GM12878 (cell line): ENCODE measurements around the gene CDKN2AIPNL. TPM values are rescaled to one million over a fixed set of nuclear protein-coding genes. Genes with fewer than 3 reads are reported as not detected.

ENCODE experiments used
- ATAC-seq: fragments of 200-7000 bp; cut with Tn5 transposase; 3 replicates; pipeline ENCODE4 v1.9.1; 2020; ENCODE audit warnings: mild to moderate bottlenecking, moderate library complexity
- BruUV-seq: library from RNA; stranded (reverse); fragments of 400-500 nt; replicated peaks from 2 replicates; lab custom pipeline; 2021; lab: Mats Ljungman, UMichigan
- CTCF ChIA-PET: fragments of 300-600 bp; sonication (Branson Sonifier 250); formaldehyde crosslinking; extraction: SDS; loops from one replicate; lab custom pipeline; 2021; ENCODE audit warnings: inconsistent platforms; lab: Yijun Ruan, JAX
- POLR2A ChIA-PET: fragments of 350-600 bp; formaldehyde crosslinking; extraction: SDS; loops from one replicate; lab custom pipeline; 2021; ENCODE audit warnings: inconsistent platforms; lab: Charles Lee
- RAD21 ChIA-PET: fragments of 300-600 bp; sonication (Branson Sonifier 250); formaldehyde crosslinking; loops from one replicate; lab custom pipeline; 2023; ENCODE audit warnings: antibody characterized with exemption; ENCODE audit not compliant: unreplicated experiment; lab: Charles Lee
- SMC1A ChIA-PET: fragments of 300-600 bp; sonication (Branson Sonifier 250); formaldehyde crosslinking; loops from one replicate; lab custom pipeline; 2023; ENCODE audit not compliant: unreplicated experiment, uncharacterized antibody; lab: Charles Lee
- DNase-seq: peaks from one replicate; pipeline ENCODE4 v3.0.0-alpha.2; 2011; ENCODE audit warnings: low read depth, low spot score
- FAIRE-seq: peaks from 3 replicates; lab custom pipeline; 2011; peaks lifted over from hg19 to GRCh38; lab: Jason Lieb, UNC
- H2AFZ ChIP-seq: 2 replicates; pipeline ENCODE4 v1.6.0; 2011; ENCODE audit warnings: low read depth, low read length, control low read depth; ENCODE audit not compliant: control insufficient read depth
- H3K27ac ChIP-seq: 2 replicates; pipeline ENCODE4 v1.5.1; 2011; ENCODE audit warnings: control low read depth; ENCODE audit not compliant: control insufficient read depth, insufficient read depth
- H3K27me3 ChIP-seq, 2 experiments: replicated peaks in 1 of 2; 2 replicates each; pipeline versions ENCODE4 v1.6.0 to v1.6.1; 2011; ENCODE audit warnings: low read length in 1 of 2; ENCODE audit not compliant: control insufficient read depth in 2 of 2, insufficient read depth in 2 of 2
- H3K36me3 ChIP-seq, 2 experiments: 2 replicates each; pipeline ENCODE4 v1.5.1; 2011; ENCODE audit warnings: low read length in 1 of 2; ENCODE audit not compliant: control insufficient read depth in 2 of 2, insufficient read depth in 2 of 2
- H3K4me1 ChIP-seq: 2 replicates; pipeline ENCODE4 v1.6.1; 2011; ENCODE audit warnings: mild to moderate bottlenecking, low read length, moderate library complexity, mixed read lengths; ENCODE audit not compliant: control insufficient read depth, insufficient read depth
- H3K4me2 ChIP-seq: 2 replicates; pipeline ENCODE4 v1.6.0; 2011; ENCODE audit warnings: control low read depth; ENCODE audit not compliant: control insufficient read depth, insufficient read depth
- H3K4me3 ChIP-seq: fragments of 200-600 bp; sonication (generic); 2 replicates; pipeline ENCODE4 v1.5.1; 2016
- H3K79me2 ChIP-seq: 2 replicates; pipeline ENCODE4 v1.6.0; 2011; ENCODE audit warnings: low read length; ENCODE audit not compliant: control insufficient read depth, insufficient read depth
- H3K9ac ChIP-seq: 2 replicates; pipeline ENCODE4 v1.8.0; 2011; ENCODE audit warnings: low read length, control low read depth, mixed read lengths; ENCODE audit not compliant: control insufficient read depth, insufficient read depth
- H3K9me3 ChIP-seq: replicated peaks from 3 replicates; pipeline ENCODE4 v1.5.1; 2011; ENCODE audit warnings: mild to moderate bottlenecking, low read length; ENCODE audit not compliant: control insufficient read depth, insufficient read depth
- H4K20me1 ChIP-seq: 2 replicates; pipeline ENCODE4 v1.6.0; 2011; ENCODE audit not compliant: control insufficient read depth, insufficient read depth
- CBFB ChIP-seq: IDR thresholded peaks from 2 replicates; pipeline ENCODE4 v1.6.1; 2016; ENCODE audit warnings: antibody characterized with exemption, low read depth
- ESRRA ChIP-seq: IDR thresholded peaks from 2 replicates; pipeline ENCODE4 v1.6.1; 2012; ENCODE audit warnings: mild to moderate bottlenecking, low read length, improper control_type of control experiment
- MYB ChIP-seq: fragments of 150-350 bp; IDR thresholded peaks from 2 replicates; pipeline ENCODE4 v1.6.1; 2014; ENCODE audit warnings: mild to moderate bottlenecking, low read depth, low read length, borderline replicate concordance
- NR2F1 ChIP-seq: fragments of 450-650 bp; conservative IDR thresholded peaks from 2 replicates; pipeline ENCODE4 v1.6.1; 2017; ENCODE audit warnings: mild to moderate bottlenecking
- PML ChIP-seq: IDR thresholded peaks from 2 replicates; pipeline ENCODE4 v1.6.1; 2012; ENCODE audit warnings: low read length, inconsistent platforms
- POLR2A ChIP-seq: IDR thresholded peaks from 2 replicates; pipeline ENCODE4 v1.6.1; 2011; ENCODE audit warnings: low read depth, mild to moderate bottlenecking, low read length
- POLR2AphosphoS2 ChIP-seq: IDR thresholded peaks from 2 replicates; pipeline ENCODE4 v1.6.1; 2011; ENCODE audit warnings: low read depth, mild to moderate bottlenecking, low read length, improper control_type of control experiment, moderate library complexity
- POLR2AphosphoS5 ChIP-seq: IDR thresholded peaks from 2 replicates; pipeline ENCODE4 v1.6.1; 2011; ENCODE audit warnings: mild to moderate bottlenecking, low read length, inconsistent platforms
- POU2F2 ChIP-seq: IDR thresholded peaks from 3 replicates; pipeline ENCODE4 v1.6.1; 2011; ENCODE audit warnings: low read depth, mild to moderate bottlenecking, low read length, borderline replicate concordance
- SMAD5 ChIP-seq: IDR thresholded peaks from 2 replicates; pipeline ENCODE4 v1.6.1; 2016; ENCODE audit warnings: antibody characterized with exemption, low read depth
- ZBED1 ChIP-seq: IDR thresholded peaks from 2 replicates; pipeline ENCODE4 v1.6.1; 2016; ENCODE audit warnings: borderline replicate concordance
- ZNF384 ChIP-seq: IDR thresholded peaks from 2 replicates; pipeline ENCODE4 v1.6.1; 2012; ENCODE audit warnings: low read depth, mild to moderate bottlenecking, low read length, improper control_type of control experiment, borderline replicate concordance
- WGBS: methylation state at CpG from one replicate; pipeline ENCODE4 v1.1.6; 2016; ENCODE audit warnings: low lambda C conversion rate; ENCODE audit not compliant: insufficient replicate concordance, insufficient coverage; ENCODE audit errors: missing lambda C conversion rate; 5-methylcytosine and 5-hydroxymethylcytosine counted together
- in situ Hi-C: fragments of 300-500 bp; cut with MboI; formaldehyde crosslinking; loops from 9 replicates; pipeline ENCODE4 v1.14.3; 2018; ENCODE audit warnings: mixed read lengths
- intact Hi-C: fragments of 100-400 bp; cut with micrococcal nuclease; formaldehyde crosslinking; loops from one replicate; pipeline ENCODE4 v1.14.2; 2022; ENCODE audit not compliant: unreplicated experiment
- polyA plus RNA-seq, 11 experiments: library from polyadenylated mRNA; depleted of rRNA in 4 of 11; unstranded in 6 of 11; stranded (reverse) in 5 of 11; fragments of >200 nt; fragmentation: Nextera tagmentation in 4 of 11; fragmentation: Illumina TruSeq in 1 of 11; extraction: Ambion mirVana in 4 of 11; extraction: Trizol in 1 of 11; gene quantifications; 1 replicate in 1 of 11; 2 replicates in 10 of 11; pipeline versions ENCODE4 v1.2.1 to v1.2.3, GENCODE V29; 2011 to 2016; ENCODE audit warnings: inconsistent platforms in 2 of 11, missing spikeins in 2 of 11, low read depth in 1 of 11
- total RNA-seq, 4 experiments: library from RNA; depleted of rRNA in 3 of 4; stranded (reverse); fragments of >200 nt in 3 of 4; fragmentation: Illumina TruSeq in 1 of 4; extraction: Trizol in 1 of 4; gene quantifications; 2 replicates each; pipeline versions ENCODE4 v1.2.1 to v1.2.3, GENCODE V29; 2013 to 2021
- TF ChIP-seq, protein P1 (sequence below): IDR thresholded peaks from 2 replicates; pipeline ENCODE4 v1.6.1; 2012; ENCODE audit warnings: low read length, inconsistent platforms

Gene CDKN2AIPNL
- total and polyA plus RNA-seq, 10 of the 15 experiments (the other 5 are each of a cell fraction or from before 2014, with no cell fraction given), result 23.5 to 72.0 (median 36.6) TPM

DNA sequence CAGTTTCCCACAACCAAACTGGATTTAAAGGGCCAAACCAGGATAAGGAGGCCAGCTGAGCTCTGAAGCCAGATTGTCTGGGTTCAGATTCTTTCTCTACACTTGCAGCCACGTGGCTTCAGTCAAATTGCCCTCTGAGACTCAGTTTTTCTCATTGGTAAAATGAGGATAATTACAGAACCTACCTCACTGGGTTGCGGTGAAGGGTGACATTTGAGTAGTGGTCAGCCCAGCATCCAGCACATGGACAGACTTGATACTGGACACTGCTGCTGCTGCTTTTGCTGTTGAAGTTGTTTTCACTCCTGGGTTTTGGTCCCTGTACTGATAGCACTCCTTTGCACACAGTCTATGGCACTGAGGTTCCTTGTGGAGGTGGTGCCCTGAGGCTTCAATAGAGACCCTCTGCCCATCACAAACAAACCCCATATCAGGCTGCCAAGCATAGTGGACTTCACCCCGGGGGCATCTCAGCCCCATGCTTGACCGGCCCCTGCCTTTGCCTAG is 25.7 kb upstream of the CDKN2AIPNL start:
- CTCF ChIA-PET, result interaction anchor here (0.7 to 1.7 kb wide), 6 partner anchors 9 to 320 kb away, joined by 3 to 10 read pairs (median 4); partner anchors contain the start of gene CDKN2AIPNL
- no peaks in the 10 kb centered on the region for H3K36me3 ChIP-seq
- RAD21 ChIA-PET, result interaction anchor here (0.7 to 2.1 kb wide), 11 partner anchors 10 to 118 kb away, joined by 3 to 18 read pairs (median 5); partner anchors contain the start of genes CDKN2AIPNL and JADE2
- H3K4me1 ChIP-seq, result peaks cover 18% of the 10 kb centered on the region
- no peak overlapping the region for H3K4me2 ChIP-seq
- ATAC-seq (peak; percentile 30), DNase-seq (no peak), FAIRE-seq (no peak)
- POLR2A ChIA-PET, result interaction anchor here (0.8 to 1.7 kb wide), 7 partner anchors 9 to 459 kb away, joined by 3 to 7 read pairs (median 4); partner anchors contain the start of genes CDKN2AIPNL and JADE2
- BruUV-seq, result TSS peak; percentile 100
- H3K27me3 ChIP-seq, result no peaks in the 10 kb centered on the region
- H3K4me3 ChIP-seq, result no peak overlapping the region
- H3K27ac ChIP-seq, result 0 out of 2 replicates have a peak overlapping the region, but pooled peaks have one; percentile 24
- no peak overlapping the region for H3K9ac ChIP-seq
- TF ChIP-seq POLR2AphosphoS5 (peak; percentile 89), MYB (no peak), NR2F1 (no peak), ESRRA (no peak), POLR2AphosphoS2 (0 out of 2 replicates have a peak, but pooled peaks have one; percentile 33), SMAD5 (peak; percentile 89), CBFB (peak; percentile 81; the same call in 1 of the 2 replicates), POU2F2 (peak; percentile 76; the same call in 1 of the 3 replicates), PML (peak; percentile 95; the same call in 1 of the 2 replicates), ZBED1 (peak; percentile 83; the same call in 1 of the 2 replicates), ZNF384 (no peak), POLR2A (peak; percentile 67)
- TF ChIP-seq, protein P1, sequence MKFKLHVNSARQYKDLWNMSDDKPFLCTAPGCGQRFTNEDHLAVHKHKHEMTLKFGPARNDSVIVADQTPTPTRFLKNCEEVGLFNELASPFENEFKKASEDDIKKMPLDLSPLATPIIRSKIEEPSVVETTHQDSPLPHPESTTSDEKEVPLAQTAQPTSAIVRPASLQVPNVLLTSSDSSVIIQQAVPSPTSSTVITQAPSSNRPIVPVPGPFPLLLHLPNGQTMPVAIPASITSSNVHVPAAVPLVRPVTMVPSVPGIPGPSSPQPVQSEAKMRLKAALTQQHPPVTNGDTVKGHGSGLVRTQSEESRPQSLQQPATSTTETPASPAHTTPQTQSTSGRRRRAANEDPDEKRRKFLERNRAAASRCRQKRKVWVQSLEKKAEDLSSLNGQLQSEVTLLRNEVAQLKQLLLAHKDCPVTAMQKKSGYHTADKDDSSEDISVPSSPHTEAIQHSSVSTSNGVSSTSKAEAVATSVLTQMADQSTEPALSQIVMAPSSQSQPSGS, result peak; percentile 42; the same call in 1 of the 2 replicates
- H3K9me3 ChIP-seq, result no peaks in the 10 kb centered on the region
- no peaks in the 10 kb centered on the region for H3K79me2 ChIP-seq
- peak overlapping the region; percentile 77 for H2AFZ ChIP-seq
- in situ Hi-C loops (no loop called here), intact Hi-C loops (no loop called here)
- SMC1A ChIA-PET, result interaction anchor here (0.7 to 2.2 kb wide), 8 partner anchors 9 to 118 kb away, joined by 3 to 18 read pairs (median 6); partner anchors contain the start of gene CDKN2AIPNL
- H4K20me1 ChIP-seq, result no peaks in the 10 kb centered on the region
- WGBS, result 50% methylated on average over 4 of the region's 4 CpGs
